Activated naive CD4-positive, alpha-beta T cell treated with anti-CD3 and anti-CD28 coated beads for 36 hours (primary cell): ENCODE data around the gene TMEM229B. TPM values are rescaled to one million over a fixed set of nuclear protein-coding genes. Genes with fewer than 3 reads are reported as not detected.

Experiments
- CTCF ChIA-PET: fragments of 350-600 bp; sonication (Branson Sonifier 250); formaldehyde crosslinking; loops from one replicate; lab custom pipeline; 2021; ENCODE audit warnings: antibody characterized with exemption; lab: Charles Lee
- DNase-seq: peaks from one replicate; pipeline ENCODE4 v3.0.0-alpha.2; 2020
- H3K27ac Mint-ChIP-seq: one replicate; pipeline ENCODE4 v1.8.0; 2021; ENCODE audit warnings: mild to moderate bottlenecking, mixed read lengths
- H3K27me3 Mint-ChIP-seq: one replicate; pipeline ENCODE4 v1.8.0; 2021; ENCODE audit warnings: low read depth, mixed read lengths
- H3K36me3 Mint-ChIP-seq: one replicate; pipeline ENCODE4 v1.8.0; 2021; ENCODE audit warnings: low read depth, mixed read lengths
- H3K4me1 Mint-ChIP-seq: one replicate; pipeline ENCODE4 v1.8.0; 2021; ENCODE audit warnings: low read depth, mixed read lengths
- H3K4me3 Mint-ChIP-seq: one replicate; pipeline ENCODE4 v1.8.0; 2021; ENCODE audit warnings: mild to moderate bottlenecking, moderate library complexity, mixed read lengths
- H3K9me3 Mint-ChIP-seq: one replicate; pipeline ENCODE4 v1.8.0; 2021; ENCODE audit warnings: mixed read lengths
- intact Hi-C: fragments of 100-400 bp; cut with micrococcal nuclease; formaldehyde crosslinking; loops from one replicate; pipeline ENCODE4 v1.15.1; 2023
- total RNA-seq, 2 experiments: library from RNA; stranded (reverse); gene quantifications; one replicate each; pipeline ENCODE4 v1.2.3, GENCODE V29; 2021

Gene TMEM229B
- total RNA-seq, 2 experiments from 2014 or later: 0.49 to 0.64 TPM

- CTCF ChIA-PET: interaction anchor here (0.9 to 4.8 kb wide), 5 partner anchors 14 to 187 kb away, joined by 3 to 25 read pairs (median 4); no protein-coding TSS in a partner anchor
- Mint-ChIP-seq H3K27ac (no peak overlapping the region), H3K9me3 (no peaks in the 10 kb centered on the region), H3K27me3 (no peaks in the 10 kb centered on the region), H3K4me1 (peaks cover 5% of the 10 kb centered on the region), H3K4me3 (peak overlapping the region; percentile 75), H3K36me3 (no peaks in the 10 kb centered on the region)
- no peak for DNase-seq
- intact Hi-C loops: loop anchor here (10.0 kb wide), 1 partner anchor 1009 kb away; the partner anchor contains the start of gene GPHN
These were observed 25.7 kb upstream of the TMEM229B start for GRCh38 chr14:67514203-67514607.

GRCh38 chr14:67513631-67514108 is 25.1 kb upstream of the TMEM229B start:
- Mint-ChIP-seq H3K4me1 (peaks cover 5% of the 10 kb centered on the region), H3K27ac (no peak overlapping the region), H3K36me3 (no peaks in the 10 kb centered on the region), H3K4me3 (peak overlapping the region; percentile 75), H3K9me3 (no peaks in the 10 kb centered on the region), H3K27me3 (no peaks in the 10 kb centered on the region)
- intact Hi-C loops: loop anchor here (10.0 kb wide), 1 partner anchor 1009 kb away; the partner anchor contains the start of gene GPHN
- no peak for DNase-seq
- CTCF ChIA-PET: interaction anchor here (0.9 to 4.8 kb wide), 6 partner anchors 14 to 191 kb away, joined by 3 to 25 read pairs (median 4); no protein-coding TSS in a partner anchor

- Mint-ChIP-seq H3K4me1 (peaks cover 7% of the 10 kb centered on the region), H3K36me3 (no peaks in the 10 kb centered on the region), H3K9me3 (no peaks in the 10 kb centered on the region), H3K27ac (no peak overlapping the region), H3K27me3 (no peaks in the 10 kb centered on the region), H3K4me3 (no peak overlapping the region)
- intact Hi-C loops: loop anchor here (10.0 kb wide), 1 partner anchor 1008 kb away; the partner anchor contains the start of gene GPHN
- DNase-seq: no peak
- CTCF ChIA-PET: interaction anchor here (0.7 to 4.8 kb wide), 7 partner anchors 13 to 192 kb away, joined by 3 to 25 read pairs (median 5); partner anchors contain the start of genes EIF2S1 and PLEKHH1
These were observed 24.2 kb upstream of the TMEM229B start for GRCh38 chr14:67512463-67513310.

GRCh38 chr14:67510836-67511235 is 22.3 kb upstream of the TMEM229B start:
- CTCF ChIA-PET: interaction anchor here (0.9 to 4.8 kb wide), 3 partner anchors 16 to 194 kb away, joined by 3 to 25 read pairs (median 20); no protein-coding TSS in a partner anchor
- no peaks in the 10 kb centered on the region for H3K36me3 Mint-ChIP-seq
- intact Hi-C loops: loop anchor here (10.0 kb wide), 1 partner anchor 1006 kb away; the partner anchor contains the start of gene GPHN
- H3K4me1 Mint-ChIP-seq: peaks cover 7% of the 10 kb centered on the region
- no peak overlapping the region for H3K27ac Mint-ChIP-seq
- H3K9me3 Mint-ChIP-seq: no peaks in the 10 kb centered on the region
- no peak overlapping the region for H3K4me3 Mint-ChIP-seq
- no peaks in the 10 kb centered on the region for H3K27me3 Mint-ChIP-seq
- no peak for DNase-seq

- no peak overlapping the region for H3K4me3 Mint-ChIP-seq
- DNase-seq: no peak
- CTCF ChIA-PET: interaction anchor here (0.6 to 3.4 kb wide), 4 partner anchors 9 to 157 kb away, joined by 3 to 20 read pairs (median 4); no protein-coding TSS in a partner anchor
- no peaks in the 10 kb centered on the region for H3K27me3 Mint-ChIP-seq
- intact Hi-C loops: loop anchor here (10.0 kb wide), 1 partner anchor 1005 kb away; the partner anchor contains the start of gene GPHN
- H3K4me1 Mint-ChIP-seq: peaks cover 7% of the 10 kb centered on the region
- H3K27ac Mint-ChIP-seq: no peak overlapping the region
- H3K9me3 Mint-ChIP-seq: no peaks in the 10 kb centered on the region
- H3K36me3 Mint-ChIP-seq: no peaks in the 10 kb centered on the region
These were observed 21.6 kb upstream of the TMEM229B start for GRCh38 chr14:67510121-67510520.

- DNase-seq: no peak
- Mint-ChIP-seq H3K9me3 (no peaks in the 10 kb centered on the region), H3K4me3 (no peak overlapping the region), H3K4me1 (peaks cover 5% of the 10 kb centered on the region), H3K27me3 (no peaks in the 10 kb centered on the region), H3K27ac (no peak overlapping the region), H3K36me3 (no peaks in the 10 kb centered on the region)
- intact Hi-C loops: no loop called here
- CTCF ChIA-PET: interaction anchor here (0.6 to 3.4 kb wide), 8 partner anchors 8 to 636 kb away, joined by 3 to 20 read pairs (median 4); no protein-coding TSS in a partner anchor
These were observed 20.4 kb upstream of the TMEM229B start for GRCh38 chr14:67508956-67509355.

GRCh38 chr14:67505254-67505653 is 16.7 kb upstream of the TMEM229B start:
- no peaks in the 10 kb centered on the region for H3K27me3 Mint-ChIP-seq
- DNase-seq: no peak
- peaks cover 2% of the 10 kb centered on the region for H3K4me1 Mint-ChIP-seq
- CTCF ChIA-PET: no interaction called here
- no peaks in the 10 kb centered on the region for H3K9me3 Mint-ChIP-seq
- no peak overlapping the region for H3K4me3 Mint-ChIP-seq
- no peak overlapping the region for H3K27ac Mint-ChIP-seq
- intact Hi-C loops: no loop called here
- H3K36me3 Mint-ChIP-seq: no peaks in the 10 kb centered on the region

GRCh38 chr14:67503331-67503730 is 14.8 kb upstream of the TMEM229B start:
- no peaks in the 10 kb centered on the region for H3K27me3 Mint-ChIP-seq
- no peak overlapping the region for H3K27ac Mint-ChIP-seq
- intact Hi-C loops: no loop called here
- peaks cover 2% of the 10 kb centered on the region for H3K4me1 Mint-ChIP-seq
- CTCF ChIA-PET: no interaction called here
- no peaks in the 10 kb centered on the region for H3K36me3 Mint-ChIP-seq
- H3K4me3 Mint-ChIP-seq: no peak overlapping the region
- H3K9me3 Mint-ChIP-seq: no peaks in the 10 kb centered on the region
- no peak for DNase-seq

GRCh38 chr14:67502867-67503266 is 14.3 kb upstream of the TMEM229B start:
- Mint-ChIP-seq H3K27me3 (no peaks in the 10 kb centered on the region), H3K27ac (no peak overlapping the region), H3K4me1 (peaks cover 3% of the 10 kb centered on the region), H3K9me3 (no peaks in the 10 kb centered on the region), H3K36me3 (no peaks in the 10 kb centered on the region), H3K4me3 (no peak overlapping the region)
- CTCF ChIA-PET: no interaction called here
- intact Hi-C loops: no loop called here
- no peak for DNase-seq

GRCh38 chr14:67501670-67502069 is 13.1 kb upstream of the TMEM229B start:
- Mint-ChIP-seq H3K27ac (no peak overlapping the region), H3K4me3 (no peak overlapping the region), H3K4me1 (peaks cover 8% of the 10 kb centered on the region), H3K36me3 (no peaks in the 10 kb centered on the region), H3K27me3 (no peaks in the 10 kb centered on the region), H3K9me3 (no peaks in the 10 kb centered on the region)
- intact Hi-C loops: no loop called here
- CTCF ChIA-PET: interaction anchor here (1.4 kb wide), 1 partner anchor 8 kb away, joined by 4 read pairs; no protein-coding TSS in a partner anchor
- DNase-seq: no peak

GRCh38 chr14:67500981-67501380 is 12.5 kb upstream of the TMEM229B start:
- Mint-ChIP-seq H3K4me3 (no peak overlapping the region), H3K27me3 (no peaks in the 10 kb centered on the region), H3K4me1 (peaks cover 8% of the 10 kb centered on the region), H3K27ac (no peak overlapping the region), H3K9me3 (no peaks in the 10 kb centered on the region), H3K36me3 (no peaks in the 10 kb centered on the region)
- intact Hi-C loops: no loop called here
- no peak for DNase-seq
- CTCF ChIA-PET: interaction anchor here (1.4 kb wide), 1 partner anchor 9 kb away, joined by 4 read pairs; no protein-coding TSS in a partner anchor

- peaks cover 8% of the 10 kb centered on the region for H3K4me1 Mint-ChIP-seq
- no peak overlapping the region for H3K4me3 Mint-ChIP-seq
- H3K27ac Mint-ChIP-seq: no peak overlapping the region
- H3K36me3 Mint-ChIP-seq: peaks cover 6% of the 10 kb centered on the region
- CTCF ChIA-PET: no interaction called here
- intact Hi-C loops: no loop called here
- H3K27me3 Mint-ChIP-seq: no peaks in the 10 kb centered on the region
- H3K9me3 Mint-ChIP-seq: peaks cover 13% of the 10 kb centered on the region
- no peak for DNase-seq
These were observed 9.2 kb upstream of the TMEM229B start for GRCh38 chr14:67497716-67498115.
